ENCODE results near the gene KLHL14. TPM values are rescaled to one million over a fixed set of nuclear protein-coding genes. Genes with fewer than 3 reads are reported as not detected.

The KLHL14 gene
- total and polyA plus RNA-seq, 4 donors, result 2.9 to 12.5 (median 10.2) TPM

DNA sequence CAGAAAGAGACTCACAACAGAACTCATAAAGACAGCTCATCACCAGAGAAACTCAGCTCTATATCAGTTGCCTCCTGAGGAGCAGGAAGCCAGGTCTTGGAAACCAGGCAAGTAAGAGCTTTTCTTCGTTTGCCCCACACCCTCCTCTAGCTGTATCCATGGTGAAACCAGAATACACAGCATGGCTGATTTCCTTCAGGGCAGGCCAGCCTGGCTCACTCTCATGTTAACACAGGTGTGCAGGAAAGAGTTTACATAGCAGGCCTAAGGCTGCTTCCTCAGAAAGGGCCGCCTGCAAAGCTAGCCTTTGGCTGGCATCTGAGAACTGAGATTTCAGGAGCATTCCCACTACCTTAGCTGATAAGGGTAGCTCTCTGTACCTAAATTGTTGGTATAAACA, 65.7 kb downstream of the KLHL14 start:
- no peak for DNase-seq (ENCODE audit: low read depth in 4 of 6, low spot score in 6 of 6)
- H3K9me3 ChIP-seq (ENCODE audit: control insufficient read depth, insufficient read depth, low read length), result no peaks in the 10 kb centered on the region
- WGBS (ENCODE audit: insufficient coverage), result 93% methylated on average over 2 of the region's 2 CpGs
- H3K27ac ChIP-seq (ENCODE audit: low read depth, low read length), result no peak overlapping the region
- H3K27me3 ChIP-seq (ENCODE audit: control insufficient read depth, insufficient read depth, low read length), result no peaks in the 10 kb centered on the region
- H3K4me1 ChIP-seq (ENCODE audit: control insufficient read depth, insufficient read depth, low read length), result no peaks in the 10 kb centered on the region
- no peaks in the 10 kb centered on the region for H3K36me3 ChIP-seq (ENCODE audit: control insufficient read depth, insufficient read depth, low read length)
- no peak overlapping the region for H3K4me3 ChIP-seq (ENCODE audit: low read depth, low read length)

DNA sequence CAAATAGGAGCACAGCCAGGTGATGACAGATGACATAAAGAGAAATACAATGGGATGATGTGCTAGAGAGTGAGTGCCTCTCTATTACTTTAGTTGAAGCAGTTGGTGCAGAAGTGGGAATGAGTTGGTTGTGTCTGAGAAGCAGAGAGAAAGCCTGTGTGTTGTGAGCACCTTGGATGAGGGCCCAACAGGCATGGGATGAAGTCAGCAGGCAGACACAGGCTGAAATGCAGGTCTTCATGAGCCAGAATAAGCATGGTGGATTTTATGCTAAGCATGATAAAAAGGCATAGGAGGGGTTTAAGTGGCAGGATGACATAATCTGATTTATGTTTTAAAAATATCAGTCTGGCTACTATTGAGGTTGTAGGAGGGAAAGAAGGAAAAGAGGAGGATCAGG, 71.5 kb downstream of the KLHL14 start:
- DNase-seq (ENCODE audit: low read depth in 4 of 6, low spot score in 6 of 6), result peak in 1 of 6 donors; percentile 38
- Histone ChIP-seq H3K9me3 (ENCODE audit: control insufficient read depth, insufficient read depth, low read length) (no peaks in the 10 kb centered on the region), H3K4me3 (ENCODE audit: low read depth, low read length) (no peak overlapping the region), H3K27ac (ENCODE audit: low read depth, low read length) (no peak overlapping the region), H3K27me3 (ENCODE audit: control insufficient read depth, insufficient read depth, low read length) (no peaks in the 10 kb centered on the region), H3K36me3 (ENCODE audit: control insufficient read depth, insufficient read depth, low read length) (no peaks in the 10 kb centered on the region), H3K4me1 (ENCODE audit: control insufficient read depth, insufficient read depth, low read length) (no peaks in the 10 kb centered on the region)

DNA sequence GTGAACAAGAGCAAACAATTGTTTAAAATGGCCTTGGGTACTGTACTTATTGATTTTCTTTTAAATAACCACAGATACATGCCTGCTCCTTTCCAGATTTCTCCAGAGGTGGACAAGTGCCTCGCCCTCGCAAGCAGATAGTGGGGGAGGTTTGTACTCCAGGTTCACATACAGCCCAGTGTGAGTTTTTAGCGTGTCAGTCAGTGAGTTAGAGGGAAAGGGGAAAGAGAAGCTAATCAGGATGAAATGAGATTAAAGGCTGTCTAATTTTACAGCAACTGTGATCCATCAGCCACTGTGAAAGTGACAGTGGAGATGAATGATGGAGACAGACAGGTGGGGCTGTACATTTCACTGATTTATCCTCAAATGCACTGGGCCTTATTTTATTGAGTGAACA, 74.7 kb downstream of the KLHL14 start:
- DNase-seq (ENCODE audit: low read depth in 4 of 6, low spot score in 6 of 6), result peak in 1 of 6 donors; percentile 35
- WGBS (ENCODE audit: insufficient coverage), result 75% methylated on average over 2 of the region's 3 CpGs
- no peaks in the 10 kb centered on the region for H3K9me3 ChIP-seq (ENCODE audit: control insufficient read depth, insufficient read depth, low read length)
- H3K4me1 ChIP-seq (ENCODE audit: control insufficient read depth, insufficient read depth, low read length), result no peaks in the 10 kb centered on the region
- no peaks in the 10 kb centered on the region for H3K36me3 ChIP-seq (ENCODE audit: control insufficient read depth, insufficient read depth, low read length)
- H3K4me3 ChIP-seq (ENCODE audit: low read depth, low read length), result no peak overlapping the region
- H3K27ac ChIP-seq (ENCODE audit: low read depth, low read length), result no peak overlapping the region
- H3K27me3 ChIP-seq (ENCODE audit: control insufficient read depth, insufficient read depth, low read length), result no peaks in the 10 kb centered on the region

DNA sequence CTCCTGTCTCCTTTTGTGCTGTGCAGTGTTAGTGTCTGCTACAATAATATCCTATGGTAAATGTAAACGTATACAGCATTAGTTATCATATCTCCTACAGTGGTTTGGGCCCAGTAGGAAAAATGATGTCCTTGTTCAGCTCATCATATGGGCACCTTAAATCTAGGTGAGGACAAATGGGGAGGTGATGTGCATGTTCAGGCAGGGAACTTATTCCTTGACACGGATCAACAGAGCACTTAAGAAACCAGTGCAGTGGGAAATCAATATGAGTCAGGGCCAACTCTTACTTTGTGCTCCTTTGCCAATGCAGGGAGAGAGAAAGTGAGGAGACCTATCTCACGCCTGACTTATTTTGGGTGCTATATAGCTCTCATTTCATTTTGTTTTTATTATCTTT, 76.4 kb downstream of the KLHL14 start:
- H3K9me3 ChIP-seq (ENCODE audit: control insufficient read depth, insufficient read depth, low read length), result no peaks in the 10 kb centered on the region
- H3K27me3 ChIP-seq (ENCODE audit: control insufficient read depth, insufficient read depth, low read length), result no peaks in the 10 kb centered on the region
- no peaks in the 10 kb centered on the region for H3K36me3 ChIP-seq (ENCODE audit: control insufficient read depth, insufficient read depth, low read length)
- 89% methylated on average over 1 of the region's 3 CpGs for WGBS (ENCODE audit: insufficient coverage)
- no peaks in the 10 kb centered on the region for H3K4me1 ChIP-seq (ENCODE audit: control insufficient read depth, insufficient read depth, low read length)
- H3K4me3 ChIP-seq (ENCODE audit: low read depth, low read length), result no peak overlapping the region
- H3K27ac ChIP-seq (ENCODE audit: low read depth, low read length), result no peak overlapping the region
- DNase-seq (ENCODE audit: low read depth in 4 of 6, low spot score in 6 of 6), result peak in 1 of 6 donors; percentile 24

DNA sequence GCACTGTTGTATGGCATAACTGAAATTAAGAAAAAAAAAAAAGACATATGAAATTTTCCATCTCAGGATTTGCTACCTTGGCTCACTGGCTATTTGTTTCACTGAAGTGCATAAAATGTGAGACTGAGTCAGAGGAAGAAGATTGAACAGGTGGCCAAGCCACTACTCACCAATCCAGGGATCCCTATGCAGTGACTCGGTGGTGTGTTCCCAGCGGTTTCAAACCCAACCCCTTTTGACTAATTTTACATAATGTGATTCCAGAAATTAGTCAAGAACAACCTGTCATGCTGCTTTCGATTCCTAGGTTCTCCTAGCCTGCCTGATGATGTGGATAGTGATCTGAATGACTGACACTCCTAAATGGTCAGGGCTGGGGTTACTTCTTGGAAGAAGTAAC, 77.3 kb downstream of the KLHL14 start:
- no peak for DNase-seq (ENCODE audit: low read depth in 4 of 6, low spot score in 6 of 6)
- H3K27me3 ChIP-seq (ENCODE audit: control insufficient read depth, insufficient read depth, low read length), result no peaks in the 10 kb centered on the region
- H3K4me1 ChIP-seq (ENCODE audit: control insufficient read depth, insufficient read depth, low read length), result no peaks in the 10 kb centered on the region
- H3K27ac ChIP-seq (ENCODE audit: low read depth, low read length), result no peak overlapping the region
- H3K4me3 ChIP-seq (ENCODE audit: low read depth, low read length), result no peak overlapping the region
- no peaks in the 10 kb centered on the region for H3K36me3 ChIP-seq (ENCODE audit: control insufficient read depth, insufficient read depth, low read length)
- no peaks in the 10 kb centered on the region for H3K9me3 ChIP-seq (ENCODE audit: control insufficient read depth, insufficient read depth, low read length)
- WGBS (ENCODE audit: insufficient coverage), result 100% methylated on average over 1 of the region's 3 CpGs

DNA sequence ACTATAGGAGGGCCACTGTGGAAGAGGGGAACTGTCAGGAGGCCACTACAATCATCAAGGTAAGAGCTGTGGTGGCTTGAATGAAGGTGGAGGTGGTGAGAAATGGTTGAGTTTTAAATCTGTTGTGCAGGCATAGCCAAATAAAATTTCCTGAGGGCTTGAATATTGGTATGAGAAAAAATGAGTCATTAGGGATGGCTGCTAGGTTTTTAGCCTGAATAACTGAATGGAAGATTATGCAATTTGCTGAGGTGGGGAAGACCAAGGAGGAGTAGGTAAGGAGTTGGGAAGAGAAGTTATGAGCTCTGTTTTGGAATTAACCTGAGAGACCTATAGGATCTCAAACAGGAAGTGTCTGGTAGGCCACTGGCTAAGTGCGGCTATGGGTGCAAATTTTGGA, 84.0 kb downstream of the KLHL14 start:
- H3K9me3 ChIP-seq (ENCODE audit: control insufficient read depth, insufficient read depth, low read length), result no peaks in the 10 kb centered on the region
- 100% methylated on average over 1 of the region's 1 CpG for WGBS (ENCODE audit: insufficient coverage)
- no peak overlapping the region for H3K27ac ChIP-seq (ENCODE audit: low read depth, low read length)
- no peaks in the 10 kb centered on the region for H3K36me3 ChIP-seq (ENCODE audit: control insufficient read depth, insufficient read depth, low read length)
- H3K4me3 ChIP-seq (ENCODE audit: low read depth, low read length), result no peak overlapping the region
- no peaks in the 10 kb centered on the region for H3K4me1 ChIP-seq (ENCODE audit: control insufficient read depth, insufficient read depth, low read length)
- no peaks in the 10 kb centered on the region for H3K27me3 ChIP-seq (ENCODE audit: control insufficient read depth, insufficient read depth, low read length)
- DNase-seq (ENCODE audit: low read depth in 4 of 6, low spot score in 6 of 6), result no peak

DNA sequence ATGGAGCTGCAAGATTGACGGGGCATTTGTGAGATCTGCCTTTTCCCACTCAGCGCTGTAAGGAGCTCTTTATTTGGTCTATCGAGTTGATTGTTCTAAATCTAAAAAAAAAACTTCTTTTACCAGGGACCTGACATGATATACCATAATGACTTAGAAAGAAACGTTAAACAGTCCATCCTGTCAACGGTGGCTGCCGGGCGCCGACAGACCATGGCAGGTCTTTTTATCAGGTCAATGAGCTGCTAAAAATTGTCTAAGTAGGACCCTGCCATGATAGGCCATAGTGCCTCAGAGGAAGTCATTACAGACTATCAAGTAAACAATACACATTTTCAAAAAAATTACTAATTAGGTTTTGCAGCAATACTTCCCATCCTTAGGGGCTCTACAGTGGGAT, 87.9 kb downstream of the KLHL14 start:
- no peaks in the 10 kb centered on the region for H3K4me1 ChIP-seq (ENCODE audit: control insufficient read depth, insufficient read depth, low read length)
- DNase-seq (ENCODE audit: low read depth in 4 of 6, low spot score in 6 of 6), result peak in 1 of 6 donors; percentile 28
- no peaks in the 10 kb centered on the region for H3K27me3 ChIP-seq (ENCODE audit: control insufficient read depth, insufficient read depth, low read length)
- H3K36me3 ChIP-seq (ENCODE audit: control insufficient read depth, insufficient read depth, low read length), result no peaks in the 10 kb centered on the region
- no peaks in the 10 kb centered on the region for H3K9me3 ChIP-seq (ENCODE audit: control insufficient read depth, insufficient read depth, low read length)
- 57% methylated on average over 1 of the region's 8 CpGs for WGBS (ENCODE audit: insufficient coverage)
- H3K27ac ChIP-seq (ENCODE audit: low read depth, low read length), result no peak overlapping the region
- H3K4me3 ChIP-seq (ENCODE audit: low read depth, low read length), result no peak overlapping the region

DNA sequence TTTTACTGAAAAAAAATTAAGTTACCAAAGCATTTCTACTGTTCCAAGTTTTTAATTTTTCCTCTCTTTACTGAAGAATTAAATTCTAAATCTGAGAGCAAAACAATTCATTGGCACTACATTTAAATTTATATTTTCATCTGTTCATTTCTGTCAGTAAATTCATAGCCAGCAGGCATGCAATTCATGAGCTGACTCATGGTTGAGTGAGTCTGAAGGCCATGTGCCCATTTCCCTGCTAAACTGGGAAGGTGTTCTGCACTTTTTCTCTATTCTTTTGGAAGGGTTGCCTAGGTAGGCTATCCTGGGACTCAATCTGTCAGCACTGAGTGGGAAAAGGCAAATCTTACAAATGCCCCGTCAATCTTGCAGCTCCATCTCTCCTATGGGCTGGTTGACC, 88.7 kb downstream of the KLHL14 start:
- H3K36me3 ChIP-seq (ENCODE audit: control insufficient read depth, insufficient read depth, low read length), result no peaks in the 10 kb centered on the region
- DNase-seq (ENCODE audit: low read depth in 4 of 6, low spot score in 6 of 6), result no peak
- no CpG with 5 or more reads among the region's 1 CpG for whole genome bisulfite sequencing (ENCODE audit: insufficient coverage)
- H3K27ac ChIP-seq (ENCODE audit: low read depth, low read length), result no peak overlapping the region
- no peaks in the 10 kb centered on the region for H3K4me1 ChIP-seq (ENCODE audit: control insufficient read depth, insufficient read depth, low read length)
- H3K4me3 ChIP-seq (ENCODE audit: low read depth, low read length), result no peak overlapping the region
- H3K9me3 ChIP-seq (ENCODE audit: control insufficient read depth, insufficient read depth, low read length), result no peaks in the 10 kb centered on the region
- H3K27me3 ChIP-seq (ENCODE audit: control insufficient read depth, insufficient read depth, low read length), result no peaks in the 10 kb centered on the region

DNA sequence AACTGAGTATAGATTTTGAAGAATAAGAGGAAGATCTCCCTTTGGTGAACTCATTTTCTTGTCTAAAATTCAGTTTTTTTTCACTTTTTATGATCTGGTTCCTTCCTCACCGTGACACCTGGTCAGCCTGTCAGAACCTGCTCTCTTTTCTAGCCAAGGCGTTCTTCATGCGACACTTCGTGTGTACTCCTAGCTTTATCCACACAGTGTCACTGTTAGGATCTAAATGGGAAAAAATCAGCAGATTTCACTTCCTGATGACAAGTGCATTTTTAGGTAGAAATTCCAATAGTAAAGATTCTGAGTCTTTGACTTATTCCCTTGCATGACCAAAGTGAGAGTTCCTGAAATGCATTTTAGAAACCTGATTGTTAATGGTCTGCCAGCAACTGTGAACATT, 89.8 kb downstream of the KLHL14 start:
- no peaks in the 10 kb centered on the region for H3K27me3 ChIP-seq (ENCODE audit: control insufficient read depth, insufficient read depth, low read length)
- H3K9me3 ChIP-seq (ENCODE audit: control insufficient read depth, insufficient read depth, low read length), result no peaks in the 10 kb centered on the region
- DNase-seq (ENCODE audit: low read depth in 4 of 6, low spot score in 6 of 6), result peak in 3 of 6 donors; percentile 12 to 71 (median 20)
- H3K4me3 ChIP-seq (ENCODE audit: low read depth, low read length), result no peak overlapping the region
- no peaks in the 10 kb centered on the region for H3K4me1 ChIP-seq (ENCODE audit: control insufficient read depth, insufficient read depth, low read length)
- H3K27ac ChIP-seq (ENCODE audit: low read depth, low read length), result no peak overlapping the region
- WGBS (ENCODE audit: insufficient coverage), result no CpG with 5 or more reads among the region's 4 CpGs
- H3K36me3 ChIP-seq (ENCODE audit: control insufficient read depth, insufficient read depth, low read length), result no peaks in the 10 kb centered on the region

DNA sequence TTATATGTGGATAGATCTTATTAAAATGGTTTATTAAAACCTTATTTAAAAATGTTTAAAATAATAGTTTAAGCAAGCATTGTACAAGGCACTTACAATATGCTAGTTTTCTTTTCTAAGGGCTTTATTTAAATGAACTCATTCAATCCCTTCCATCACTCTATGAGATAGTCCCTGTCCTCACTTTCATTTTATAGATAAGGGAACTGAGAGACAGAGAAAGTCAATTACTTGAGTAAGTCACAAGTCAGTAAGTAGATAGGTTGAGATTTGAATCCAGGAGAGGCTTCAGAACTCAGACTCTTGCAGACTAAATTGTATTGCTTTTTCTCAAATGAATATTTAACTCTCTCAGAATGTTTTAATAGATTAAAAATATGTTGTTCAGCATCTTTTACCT, 95.2 kb downstream of the KLHL14 start:
- no peak overlapping the region for H3K4me3 ChIP-seq (ENCODE audit: low read depth, low read length)
- DNase-seq (ENCODE audit: low read depth in 4 of 6, low spot score in 6 of 6), result no peak
- no peaks in the 10 kb centered on the region for H3K9me3 ChIP-seq (ENCODE audit: control insufficient read depth, insufficient read depth, low read length)
- H3K27me3 ChIP-seq (ENCODE audit: control insufficient read depth, insufficient read depth, low read length), result no peaks in the 10 kb centered on the region
- no peak overlapping the region for H3K27ac ChIP-seq (ENCODE audit: low read depth, low read length)
- H3K4me1 ChIP-seq (ENCODE audit: control insufficient read depth, insufficient read depth, low read length), result no peaks in the 10 kb centered on the region
- H3K36me3 ChIP-seq (ENCODE audit: control insufficient read depth, insufficient read depth, low read length), result no peaks in the 10 kb centered on the region
